Naive B cell (primary cell): ENCODE data around the gene BTLA. TPM values are rescaled to one million over a fixed set of nuclear protein-coding genes. Genes with fewer than 3 reads are reported as not detected.
"Not testable (repeated sequence)": the region's sequence is repeated elsewhere in the genome, so short reads cannot be mapped to it uniquely, and the experiment has no call there.

Source experiments
- ATAC-seq, 2 donors: fragments of 150-1000 bp; cut with Tn5 transposase; 2 replicates each; pipeline ENCODE4 v1.10.0; 2021; ENCODE audit warnings: low read depth in 2 of 2, mild to moderate bottlenecking in 2 of 2, moderate library complexity in 2 of 2
- DNase-seq: peaks from one replicate; pipeline ENCODE4 v3.0.0; 2022
- H3K27ac Mint-ChIP-seq, 6 donors: one replicate each; pipeline ENCODE4 v1.8.0; 2020 to 2022; ENCODE audit warnings: mild to moderate bottlenecking in 6 of 6, mixed read lengths in 6 of 6, moderate library complexity in 5 of 6, inconsistent platforms in 2 of 6
- H3K27me3 Mint-ChIP-seq, 3 donors: one replicate each; pipeline ENCODE4 v1.8.0; 2021 to 2022; ENCODE audit warnings: mixed read lengths in 3 of 3, mild to moderate bottlenecking in 1 of 3
- H3K36me3 Mint-ChIP-seq, 2 donors: one replicate each; pipeline ENCODE4 v1.8.0; 2020 to 2022; ENCODE audit warnings: mixed read lengths in 2 of 2, inconsistent platforms in 1 of 2, mild to moderate bottlenecking in 1 of 2
- H3K4me1 Mint-ChIP-seq, 3 donors: one replicate each; pipeline ENCODE4 v1.8.0; 2020 to 2022; ENCODE audit warnings: mixed read lengths in 3 of 3, inconsistent platforms in 1 of 3, mild to moderate bottlenecking in 1 of 3, moderate library complexity in 1 of 3
- H3K4me3 Mint-ChIP-seq, 8 donors: one replicate each; pipeline ENCODE4 v1.8.0; 2020 to 2022; ENCODE audit warnings: mild to moderate bottlenecking in 8 of 8, mixed read lengths in 8 of 8, moderate library complexity in 8 of 8, inconsistent platforms in 2 of 8
- H3K9me3 Mint-ChIP-seq, 7 donors: one replicate each; pipeline ENCODE4 v1.8.0; 2020 to 2022; ENCODE audit warnings: mixed read lengths in 7 of 7, mild to moderate bottlenecking in 5 of 7, inconsistent platforms in 2 of 7, moderate library complexity in 1 of 7
- polyA plus RNA-seq, 6 donors: library from polyadenylated mRNA; unstranded; fragments of 300-500 nt; fragmentation: Illumina TruSeq; gene quantifications; one replicate each; pipeline ENCODE4 v1.2.3, GENCODE V29; 2021; ENCODE audit warnings: low read depth in 6 of 6

Gene BTLA
- polyA plus RNA-seq, 6 donors from 2014 or later, result 109 to 194 (median 148) TPM

- DNase-seq (no peak), ATAC-seq (no peak)
- H3K36me3 Mint-ChIP-seq, result peaks cover 16 to 21% of the 10 kb centered on the region in 2 donors
- H3K4me3 Mint-ChIP-seq, result peak overlapping the region in 2 of 8 donors; percentile 16 to 42
- no peaks in the 10 kb centered on the region for H3K9me3 Mint-ChIP-seq
- no peaks in the 10 kb centered on the region for H3K27me3 Mint-ChIP-seq
- peaks cover 31 to 41% (median 36%) of the 10 kb centered on the region in 3 donors for H3K4me1 Mint-ChIP-seq
- H3K27ac Mint-ChIP-seq, result peak overlapping the region in 3 of 6 donors; percentile 42 to 94 (median 85)
Measured at GRCh38 chr3:112425382-112425781, 73.9 kb downstream of the BTLA start.

GRCh38 chr3:112424394-112424793, 74.9 kb downstream of the BTLA start:
- H3K27ac Mint-ChIP-seq, result peak overlapping the region in 3 of 6 donors; percentile 6 to 85 (median 47)
- H3K4me3 Mint-ChIP-seq, result peak overlapping the region in 1 of 8 donors; percentile 24
- H3K27me3 Mint-ChIP-seq, result no peaks in the 10 kb centered on the region
- H3K9me3 Mint-ChIP-seq, result no peaks in the 10 kb centered on the region
- peaks cover 31 to 34% (median 32%) of the 10 kb centered on the region in 3 donors for H3K4me1 Mint-ChIP-seq
- ATAC-seq (peak in 1 of 2 donors; percentile 54), DNase-seq (peak; percentile 16)
- peaks cover 16 to 24% of the 10 kb centered on the region in 2 donors for H3K36me3 Mint-ChIP-seq

GRCh38 chr3:112422921-112423320, 76.4 kb downstream of the BTLA start:
- H3K4me1 Mint-ChIP-seq, result peaks cover 26 to 39% (median 32%) of the 10 kb centered on the region in 3 donors
- not testable (repeated sequence) for H3K27me3 Mint-ChIP-seq, ATAC-seq, H3K9me3 Mint-ChIP-seq, DNase-seq
- peak overlapping the region in 2 of 6 donors; percentile 67 to 81 for H3K27ac Mint-ChIP-seq
- peaks cover 16 to 24% of the 10 kb centered on the region in 2 donors for H3K36me3 Mint-ChIP-seq
- peak overlapping the region in 2 of 8 donors; percentile 32 to 87 for H3K4me3 Mint-ChIP-seq

- Mint-ChIP-seq H3K4me1 (peaks cover 22 to 28% (median 24%) of the 10 kb centered on the region in 3 donors), H3K36me3 (peaks cover 19 to 36% of the 10 kb centered on the region in 2 donors), H3K27ac (peak overlapping the region in 2 of 6 donors; percentile 39 to 69)
- not testable (repeated sequence) for DNase-seq, H3K4me3 Mint-ChIP-seq, H3K9me3 Mint-ChIP-seq, ATAC-seq, H3K27me3 Mint-ChIP-seq
Measured at GRCh38 chr3:112418526-112418925, 80.7 kb downstream of the BTLA start.

GRCh38 chr3:112417696-112418318, 81.5 kb downstream of the BTLA start:
- H3K27me3 Mint-ChIP-seq, result no peaks in the 10 kb centered on the region
- ATAC-seq (no peak), DNase-seq (no peak)
- H3K4me3 Mint-ChIP-seq, result no peak overlapping the region
- H3K4me1 Mint-ChIP-seq, result peaks cover 29 to 35% (median 31%) of the 10 kb centered on the region in 3 donors
- H3K9me3 Mint-ChIP-seq, result peaks cover 0 to 7% (median 2%) of the 10 kb centered on the region in 7 donors
- H3K36me3 Mint-ChIP-seq, result peaks cover 19 to 36% of the 10 kb centered on the region in 2 donors
- H3K27ac Mint-ChIP-seq, result peak overlapping the region in 3 of 6 donors; percentile 0 to 44 (median 16)

- ATAC-seq (no peak), DNase-seq (no peak)
- Mint-ChIP-seq H3K27me3 (no peaks in the 10 kb centered on the region), H3K4me1 (peaks cover 36 to 38% (median 37%) of the 10 kb centered on the region in 3 donors), H3K27ac (peak overlapping the region in 5 of 6 donors; percentile 0 to 39 (median 32)), H3K36me3 (peaks cover 17 to 29% of the 10 kb centered on the region in 2 donors), H3K4me3 (peak overlapping the region in 1 of 8 donors; percentile 53), H3K9me3 (peaks cover 0 to 7% (median 2%) of the 10 kb centered on the region in 7 donors)
Measured at GRCh38 chr3:112416391-112417212, 82.7 kb downstream of the BTLA start.

- peak overlapping the region in 5 of 6 donors; percentile 3 to 93 (median 56) for H3K27ac Mint-ChIP-seq
- peaks cover 27 to 40% (median 38%) of the 10 kb centered on the region in 3 donors for H3K4me1 Mint-ChIP-seq
- H3K27me3 Mint-ChIP-seq, result no peaks in the 10 kb centered on the region
- H3K36me3 Mint-ChIP-seq, result peaks cover 9 to 22% of the 10 kb centered on the region in 2 donors
- no peak for DNase-seq
- ATAC-seq, result no peak
- H3K4me3 Mint-ChIP-seq, result no peak overlapping the region
- H3K9me3 Mint-ChIP-seq, result peaks cover 0 to 7% (median 2%) of the 10 kb centered on the region in 7 donors
Measured at GRCh38 chr3:112415390-112415789, 83.9 kb downstream of the BTLA start.

Other genes starting within 250 kb of the BTLA start
- under 1 TPM in 2 of 6 donors, not detected in 4; 0.34 to 0.98 TPM for gene SLC9C1, start 205.3 kb downstream of the BTLA start, polyA plus RNA-seq
- 100 to 1,000 TPM; 102 to 329 (median 161) TPM for gene CD200, start 166.3 kb downstream of the BTLA start, polyA plus RNA-seq
- gene ATG3, start 62.5 kb upstream of the BTLA start, polyA plus RNA-seq, result 100 to 1,000 TPM in 2 of 6 donors, 10 to 100 TPM in 4; 64.0 to 104 (median 93.6) TPM
- gene SLC35A5, start 62.6 kb upstream of the BTLA start, polyA plus RNA-seq, result 10 to 100 TPM; 21.2 to 32.2 (median 25.9) TPM
- under 1 TPM in 4 of 6 donors, not detected in 2; 0.05 to 0.29 (median 0.12) TPM for gene CCDC80, start 141.7 kb upstream of the BTLA start, polyA plus RNA-seq